Tongue (tissue), 2 donors: Measurements from ENCODE around the gene KRTAP10-7. TPM values are rescaled to one million over a fixed set of nuclear protein-coding genes. Genes with fewer than 3 reads are reported as not detected.
"Not testable (repeated sequence)": the region's sequence is repeated elsewhere in the genome, so short reads cannot be mapped to it uniquely, and the experiment has no call there.

Experiments used
- DNase-seq: peaks from one replicate; pipeline ENCODE4 v3.0.0-alpha.2; 2015
- total RNA-seq: library from RNA; depleted of rRNA; stranded (reverse); fragments of >200 nt; gene quantifications from one replicate; pipeline ENCODE4 v1.2.3, GENCODE V29; 2014

The KRTAP10-7 gene
- total RNA-seq, 1 donor from 2014 or later, result not detected

DNA sequence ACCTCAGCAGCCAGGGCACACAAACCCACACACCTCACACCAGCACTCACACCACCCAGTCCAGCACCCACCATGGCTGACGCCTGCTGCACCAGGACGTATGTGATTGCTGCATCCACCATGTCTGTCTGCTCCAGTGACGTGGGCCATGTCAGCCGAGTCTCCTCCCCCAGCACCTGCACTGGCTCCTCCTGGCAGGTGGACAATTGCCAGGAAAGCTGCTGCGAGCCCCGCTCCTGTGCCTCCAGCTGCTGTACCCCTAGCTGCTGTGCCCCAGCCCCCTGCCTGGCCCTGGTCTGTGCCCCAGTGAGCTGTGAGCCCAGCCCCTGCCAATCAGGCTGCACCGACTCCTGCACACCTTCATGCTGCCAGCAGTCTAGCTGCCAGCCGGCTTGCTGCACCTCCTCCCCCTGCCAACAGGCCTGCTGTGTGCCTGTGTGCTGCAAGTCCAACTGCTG is 11.7 kb downstream of the KRTAP10-7 start, which contains the start of gene KRTAP10-8:
TSS of gene KRTAP10-8 (plus strand) at position 51 of the 458 bp plus-strand sequence. CDS start at position 73, 22 bp downstream.
- no peak for DNase-seq

DNA sequence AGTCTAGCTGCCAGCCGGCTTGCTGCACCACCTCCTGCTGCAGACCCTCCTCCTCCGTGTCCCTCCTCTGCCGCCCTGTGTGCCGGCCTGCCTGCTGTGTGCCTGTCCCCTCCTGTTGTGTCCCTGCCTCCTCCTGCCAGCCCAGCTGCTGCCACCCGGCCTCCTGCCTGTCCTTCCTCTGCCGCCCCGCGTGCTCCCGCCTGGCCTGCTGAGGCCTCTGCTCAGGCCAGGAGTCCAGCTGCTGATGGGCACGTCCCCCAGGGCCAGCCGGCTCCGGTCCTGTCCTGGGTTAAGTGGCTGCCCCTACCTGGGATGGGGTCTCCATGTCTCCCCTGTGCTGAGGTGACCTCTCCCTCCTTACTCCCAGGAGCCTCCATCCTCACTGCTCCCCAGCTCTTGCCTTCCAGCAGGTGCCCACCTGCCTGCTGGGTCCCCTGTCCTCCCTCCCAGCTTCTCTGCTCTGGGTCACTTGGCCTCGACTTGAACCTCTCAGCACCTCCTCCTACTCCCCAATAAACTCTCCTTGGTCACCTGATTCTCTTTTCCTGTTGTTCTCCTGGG is 12.4 kb downstream of the KRTAP10-7 start:
- no peak for DNase-seq

DNA sequence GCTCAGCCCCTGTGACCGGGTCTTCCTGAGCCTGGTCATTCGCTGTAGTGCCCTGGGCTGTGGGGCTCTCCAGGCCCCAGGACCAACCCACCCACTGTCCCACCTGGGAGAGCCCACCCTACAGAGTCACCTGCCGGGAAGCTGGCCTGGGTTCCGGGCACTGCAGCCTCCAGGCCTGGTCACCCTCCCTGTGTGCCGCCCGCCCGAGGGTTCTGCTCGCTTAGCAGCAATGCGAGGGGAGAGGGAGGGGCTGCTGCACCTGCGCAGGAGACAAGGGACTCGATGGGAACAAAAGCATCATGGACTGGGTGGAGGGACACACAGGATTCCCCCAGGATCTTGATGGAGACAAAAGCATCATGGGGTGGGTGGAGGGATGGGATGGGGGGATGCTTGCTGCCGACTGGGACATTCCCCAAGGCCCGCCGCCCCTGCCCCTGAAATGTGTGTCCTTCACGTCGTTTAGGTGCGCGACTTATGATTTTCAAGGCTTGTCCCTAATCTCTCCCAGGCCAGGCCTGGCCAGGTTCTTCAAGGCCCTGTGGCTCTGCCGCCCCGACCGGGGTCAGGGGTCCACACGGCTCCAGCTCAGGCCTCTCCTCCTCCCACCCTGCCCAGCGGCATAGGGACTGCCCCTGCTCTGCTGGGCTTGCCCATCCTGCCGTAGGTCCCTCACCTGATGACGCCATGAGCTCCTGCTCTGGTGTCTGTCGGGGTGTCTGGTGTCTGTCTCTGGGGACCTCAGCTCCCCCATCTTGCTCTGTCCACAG is 13.2 kb downstream of the KRTAP10-7 start:
- DNase-seq, result no peak

DNA sequence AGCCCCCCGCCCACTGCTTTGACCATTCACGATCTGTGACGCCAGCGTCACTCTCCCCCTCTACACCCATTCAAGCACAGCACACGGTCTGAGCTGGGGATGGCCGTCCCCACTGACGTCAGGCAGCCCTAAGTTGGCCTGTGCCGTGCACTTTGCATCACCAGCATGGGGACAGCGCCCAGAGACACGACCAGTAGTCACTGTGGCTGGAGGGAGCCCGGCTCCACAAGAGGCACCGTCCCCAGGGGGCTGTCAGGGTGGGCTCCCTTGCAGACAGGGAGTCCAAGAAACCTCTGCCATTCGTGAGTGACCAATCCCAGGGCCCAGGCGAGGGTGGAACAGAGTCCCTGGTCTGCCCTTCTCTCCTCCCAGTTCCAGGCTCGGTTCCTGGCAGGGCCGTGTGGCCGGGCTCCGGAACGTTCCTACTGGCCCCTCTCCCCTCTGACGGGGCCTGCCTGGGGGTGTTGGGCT is 13.8 kb downstream of the KRTAP10-7 start:
- no peak for DNase-seq

DNA sequence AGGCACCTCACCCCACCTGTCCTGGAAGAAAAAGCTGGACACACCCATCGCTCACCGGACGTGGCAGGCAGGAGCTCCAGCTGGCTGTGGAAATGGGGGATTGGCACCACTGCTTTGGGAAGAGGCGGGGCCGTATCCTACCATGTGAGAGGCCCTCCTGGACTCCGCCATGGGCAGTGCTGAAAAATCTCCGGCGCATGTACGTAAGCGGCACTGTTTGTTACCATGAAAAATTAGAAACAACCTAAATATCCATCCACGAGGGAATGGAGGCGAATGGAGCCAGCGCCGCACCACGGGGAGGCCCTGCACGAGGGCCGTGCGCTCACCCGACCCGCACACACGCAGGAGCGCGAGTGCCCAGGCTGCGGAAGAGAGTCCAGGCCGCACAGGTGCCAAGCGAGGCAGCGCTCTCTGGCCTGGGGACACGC is 14.6 kb downstream of the KRTAP10-7 start:
- no peak for DNase-seq

DNA sequence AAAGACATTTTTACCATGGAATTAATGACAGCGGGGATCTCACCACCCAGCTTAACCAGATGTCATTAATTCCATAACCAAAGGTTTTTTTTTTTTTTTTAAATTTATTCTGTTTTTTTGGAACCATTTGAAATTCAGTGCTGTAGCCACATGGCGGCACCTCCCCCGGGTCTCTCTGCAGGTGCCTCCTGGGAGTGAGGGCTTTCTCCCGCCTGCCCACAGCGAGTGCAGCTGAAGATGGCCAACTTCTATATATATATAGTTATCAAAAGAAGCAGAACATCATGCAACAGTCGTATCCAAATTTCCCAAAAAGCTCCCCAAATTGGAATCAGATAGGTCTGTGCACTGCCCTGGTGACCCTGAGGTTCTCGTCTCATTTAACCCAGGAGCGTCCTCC is 15.1 kb downstream of the KRTAP10-7 start:
- DNase-seq, result no peak

DNA sequence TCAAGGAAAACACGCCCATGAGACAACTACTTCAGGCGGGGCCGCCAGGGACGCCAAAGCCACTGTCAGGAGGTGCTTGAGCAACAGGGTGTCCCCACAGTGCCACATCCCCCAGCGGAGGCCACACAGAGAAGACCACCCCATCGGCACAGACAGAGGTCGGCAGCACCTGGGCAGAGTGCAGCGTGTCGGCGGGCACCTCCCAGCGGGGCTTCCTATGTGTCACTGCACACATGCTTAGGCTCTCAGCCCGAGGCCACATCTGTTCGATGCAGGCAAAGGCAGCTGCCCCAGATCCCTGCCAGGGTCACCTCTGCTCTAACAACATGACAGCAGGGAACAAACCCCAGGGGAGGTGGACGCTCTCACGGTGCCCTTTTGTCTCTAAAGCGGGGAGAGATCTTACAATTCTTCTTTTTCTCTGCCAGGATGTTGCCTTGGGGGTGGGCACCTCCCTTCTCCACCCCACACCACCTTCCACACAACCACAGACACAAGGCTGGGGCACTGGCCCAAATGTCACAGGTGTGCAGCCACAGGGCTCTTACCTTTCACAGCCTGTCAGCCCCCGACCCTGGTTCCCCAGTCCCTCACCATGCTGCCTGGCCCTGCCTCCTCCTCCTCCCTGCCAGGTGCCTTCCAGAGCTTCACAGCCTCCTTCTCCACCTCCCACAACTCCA is 15.7 kb downstream of the KRTAP10-7 start:
- DNase-seq, result no peak

DNA sequence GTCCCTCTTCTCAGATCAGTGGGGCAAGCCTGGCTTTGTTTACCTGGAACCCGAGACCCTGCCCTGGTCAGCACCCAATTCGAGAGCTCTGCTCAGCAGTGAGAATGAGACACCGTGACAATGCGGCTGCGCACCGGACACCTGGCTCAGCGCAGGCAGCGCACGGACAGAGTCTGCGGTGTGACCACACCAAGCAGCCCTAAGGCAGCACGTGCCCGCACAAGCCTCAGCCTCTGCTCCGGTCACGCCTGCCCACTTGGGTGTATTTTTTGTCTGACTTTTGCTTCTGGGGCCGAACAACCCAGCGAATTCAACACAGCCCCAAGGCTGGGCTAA is 16.2 kb downstream of the KRTAP10-7 start:
- DNase-seq, result no peak

DNA sequence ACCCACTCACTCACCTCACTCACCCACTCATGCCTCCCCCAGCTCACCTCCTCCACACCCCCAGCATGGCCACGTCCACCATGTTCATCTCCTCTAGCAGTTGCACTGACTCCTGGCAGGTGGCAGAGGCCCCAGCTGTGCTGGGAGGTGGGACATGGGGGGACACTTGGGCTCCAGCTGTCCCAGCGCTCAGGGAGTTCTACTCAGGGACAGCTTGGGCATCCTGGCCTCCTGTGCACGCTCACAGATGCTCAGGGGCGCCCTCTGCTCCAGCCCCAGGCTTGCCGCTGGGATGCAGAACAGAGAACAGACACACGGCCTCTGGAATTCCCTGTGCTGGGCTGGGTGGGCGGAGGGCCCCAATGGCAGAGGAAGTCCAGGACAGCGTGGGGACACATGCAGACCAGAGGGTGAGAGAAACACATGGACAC is 16.7 kb downstream of the KRTAP10-7 start:
- no peak for DNase-seq

DNA sequence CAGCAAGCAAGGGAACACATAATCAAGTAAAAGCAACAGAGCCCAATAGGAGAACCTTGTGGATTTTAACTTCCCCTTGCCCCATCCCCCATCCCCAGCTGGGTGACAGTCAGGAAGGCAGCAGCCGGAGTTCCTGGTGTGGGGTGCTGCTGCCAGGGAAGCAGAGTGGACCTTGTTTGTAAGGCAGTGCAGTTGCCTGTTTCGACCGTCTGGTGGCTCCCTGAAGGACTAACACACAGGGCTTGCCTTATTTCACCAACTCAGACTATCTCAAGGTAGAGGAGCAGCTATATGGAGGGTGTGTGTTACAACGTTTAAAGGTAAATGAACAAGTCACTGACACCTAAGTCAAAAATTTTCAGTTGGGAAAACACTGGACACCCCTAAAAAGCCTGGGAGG is 18.1 kb downstream of the KRTAP10-7 start:
- no peak for DNase-seq

DNA sequence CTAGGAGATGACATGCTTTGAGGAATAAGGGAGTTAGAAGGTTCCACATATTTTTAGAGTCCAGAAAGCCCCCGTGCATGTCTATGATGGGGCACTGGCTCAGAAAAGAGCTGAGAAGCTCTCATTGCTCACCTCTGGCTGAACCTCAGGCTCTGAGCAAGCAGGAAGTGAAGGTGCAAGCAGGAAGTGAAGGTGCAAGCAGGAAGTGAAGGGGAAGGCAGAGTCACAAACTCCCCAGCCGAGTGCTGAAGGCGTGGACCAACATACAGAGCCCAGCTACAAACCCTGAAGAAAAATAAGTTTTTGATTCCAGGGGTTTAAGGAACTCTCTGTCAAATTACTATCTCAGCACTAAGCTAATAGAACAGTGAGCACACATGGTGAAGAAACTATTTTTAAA is 18.5 kb downstream of the KRTAP10-7 start:
- no peak for DNase-seq

DNA sequence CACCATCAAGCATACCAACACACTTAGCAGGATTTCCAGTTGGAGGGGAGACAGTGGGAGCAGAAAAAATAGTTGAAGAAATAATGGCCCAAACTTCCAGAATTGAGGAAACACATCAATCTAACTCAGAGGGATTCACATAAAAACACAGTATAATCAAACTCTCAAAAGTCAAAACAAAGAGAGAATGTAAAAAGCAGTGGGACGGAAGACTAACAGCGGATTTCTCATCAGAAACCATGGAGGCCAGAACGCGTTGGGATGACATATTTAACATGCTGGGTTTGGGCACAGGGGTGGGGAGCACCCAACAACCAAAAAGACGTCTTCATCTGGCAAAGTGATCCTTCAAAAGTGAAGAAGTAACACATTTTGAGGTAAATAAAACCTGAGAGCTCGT is 19.5 kb downstream of the KRTAP10-7 start:
- no peak for DNase-seq

DNA sequence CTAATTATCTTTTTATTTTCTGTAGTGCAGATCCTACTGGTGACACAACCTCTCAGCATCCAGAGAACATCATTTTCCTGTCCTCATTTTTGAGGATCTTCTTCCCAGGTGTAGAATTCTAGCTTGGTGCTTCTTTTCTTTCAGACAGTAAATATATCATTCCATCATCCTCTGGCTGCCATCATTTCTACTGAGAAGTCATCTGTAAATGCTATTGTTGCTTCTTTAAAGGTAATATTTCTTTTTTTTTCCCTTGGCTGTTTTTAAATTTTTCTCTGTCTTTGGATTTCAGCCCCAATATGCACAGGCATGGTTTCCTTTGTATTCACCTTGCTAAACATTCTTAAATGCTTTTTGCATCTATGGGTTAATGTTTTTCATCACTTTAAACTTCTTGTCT is 23.2 kb downstream of the KRTAP10-7 start:
- DNase-seq, result no peak

DNA sequence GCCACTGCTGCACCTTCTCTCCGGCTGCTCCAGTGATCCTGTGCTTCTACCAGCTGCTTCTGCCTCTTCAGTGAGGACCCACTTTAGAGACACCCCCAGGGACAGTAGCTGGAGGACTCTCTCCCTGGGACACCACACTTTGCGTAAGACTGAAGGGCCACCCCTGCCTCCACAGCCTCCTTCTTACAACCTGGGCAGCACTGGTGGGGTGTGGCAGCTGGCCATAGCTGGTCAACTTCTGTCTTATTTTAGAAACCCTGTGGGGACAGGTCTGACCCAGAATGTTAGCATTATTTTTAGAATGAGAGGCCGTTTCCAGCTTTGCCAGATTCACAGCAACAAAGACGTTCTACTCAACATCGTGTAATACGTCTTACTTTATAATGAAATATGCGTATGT is 25.4 kb downstream of the KRTAP10-7 start:
- no peak for DNase-seq

DNA sequence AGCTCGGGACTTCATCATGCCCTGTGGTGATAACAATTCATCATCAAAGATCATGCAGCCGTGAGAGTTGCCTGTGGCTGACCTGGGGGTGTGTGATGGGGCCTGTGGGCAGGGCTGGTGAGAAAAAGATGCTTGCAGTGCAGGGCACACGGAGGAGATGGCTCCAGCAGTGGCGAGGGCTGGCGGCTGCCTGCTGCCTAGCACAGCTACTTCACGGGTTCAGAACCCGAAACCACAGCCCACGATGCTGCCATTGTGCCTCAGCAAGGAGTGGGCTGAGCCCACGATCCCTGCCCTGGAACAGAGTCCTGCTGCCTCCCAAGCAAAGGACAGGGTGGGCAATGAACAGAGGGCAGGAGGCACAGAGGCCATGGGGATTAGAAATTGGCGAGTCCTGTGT is 25.9 kb downstream of the KRTAP10-7 start:
- DNase-seq, result no peak

DNA sequence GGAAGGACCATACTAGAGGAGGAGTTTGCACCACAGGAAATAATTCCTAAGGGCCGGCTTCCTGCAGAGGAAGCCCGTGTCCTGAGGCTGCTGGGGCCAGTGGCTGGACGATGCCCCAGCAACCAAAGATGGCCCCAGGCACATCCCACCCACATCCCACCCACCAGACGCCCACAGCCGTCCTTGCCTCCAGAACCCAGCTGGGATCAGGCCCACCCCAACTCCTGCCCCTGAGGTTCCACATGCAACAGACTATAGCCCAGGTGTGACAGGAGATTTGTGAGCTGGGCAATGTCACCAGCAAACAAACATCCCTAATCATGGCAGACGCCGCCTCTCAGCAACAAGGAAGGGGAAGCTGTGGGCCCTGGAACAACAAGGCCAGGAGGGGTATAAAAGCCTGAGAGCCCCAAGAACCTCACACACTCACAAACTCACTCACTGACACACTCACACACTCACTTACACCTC is 26.3 kb downstream of the KRTAP10-7 start, which contains the start of gene KRTAP10-9:
TSS of gene KRTAP10-9 (plus strand) at position 421 of the 471 bp plus-strand sequence. CDS start 79 bp downstream, outside the sequence.
- DNase-seq, result no peak

DNA sequence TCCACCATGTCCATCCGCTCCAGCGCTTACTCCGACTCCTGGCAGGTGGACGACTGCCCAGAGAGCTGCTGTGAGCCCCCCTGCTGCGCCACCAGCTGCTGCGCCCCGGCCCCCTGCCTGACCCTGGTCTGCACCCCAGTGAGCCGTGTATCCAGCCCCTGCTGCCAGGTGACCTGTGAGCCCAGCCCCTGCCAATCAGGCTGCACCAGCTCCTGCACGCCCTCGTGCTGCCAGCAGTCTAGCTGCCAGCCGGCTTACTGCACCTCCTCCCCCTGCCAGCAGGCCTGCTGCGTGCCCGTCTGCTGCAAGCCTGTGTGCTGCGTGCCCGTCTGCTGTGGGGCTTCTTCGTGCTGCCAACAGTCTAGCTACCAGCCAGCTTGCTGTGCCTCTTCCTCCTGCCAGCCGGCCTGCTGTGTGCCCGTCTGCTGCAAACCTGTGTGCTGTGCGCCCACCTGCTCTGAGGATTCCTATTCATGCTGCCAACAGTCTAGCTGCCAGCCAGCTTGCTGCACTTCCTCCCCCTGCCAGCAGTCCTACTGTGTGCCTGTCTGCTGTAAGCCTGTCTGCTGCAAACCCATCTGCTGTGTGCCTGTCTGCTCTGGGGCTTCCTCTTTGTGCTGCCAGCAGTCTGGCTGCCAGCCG is 26.9 kb downstream of the KRTAP10-7 start:
- DNase-seq, result not testable (repeated sequence)

DNA sequence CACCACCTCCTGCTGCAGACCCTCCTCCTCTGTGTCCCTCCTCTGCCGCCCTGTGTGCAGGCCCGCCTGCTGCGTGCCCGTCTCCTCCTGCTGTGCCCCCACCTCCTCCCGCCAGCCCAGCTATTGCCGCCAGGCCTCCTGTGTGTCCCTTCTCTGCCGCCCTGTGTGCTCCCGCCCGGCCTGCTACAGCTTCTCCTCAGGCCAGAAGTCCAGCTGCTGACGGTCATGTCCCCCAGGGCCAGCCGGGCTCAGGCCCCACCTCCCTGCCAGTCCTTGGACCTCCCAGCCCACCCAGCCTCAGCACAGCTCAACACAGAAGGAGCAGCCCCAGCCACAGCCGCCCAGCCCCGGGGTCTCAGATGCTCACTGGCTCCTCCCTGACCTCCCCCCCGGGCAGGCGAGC is 27.4 kb downstream of the KRTAP10-7 start:
- DNase-seq, result not testable (repeated sequence)

DNA sequence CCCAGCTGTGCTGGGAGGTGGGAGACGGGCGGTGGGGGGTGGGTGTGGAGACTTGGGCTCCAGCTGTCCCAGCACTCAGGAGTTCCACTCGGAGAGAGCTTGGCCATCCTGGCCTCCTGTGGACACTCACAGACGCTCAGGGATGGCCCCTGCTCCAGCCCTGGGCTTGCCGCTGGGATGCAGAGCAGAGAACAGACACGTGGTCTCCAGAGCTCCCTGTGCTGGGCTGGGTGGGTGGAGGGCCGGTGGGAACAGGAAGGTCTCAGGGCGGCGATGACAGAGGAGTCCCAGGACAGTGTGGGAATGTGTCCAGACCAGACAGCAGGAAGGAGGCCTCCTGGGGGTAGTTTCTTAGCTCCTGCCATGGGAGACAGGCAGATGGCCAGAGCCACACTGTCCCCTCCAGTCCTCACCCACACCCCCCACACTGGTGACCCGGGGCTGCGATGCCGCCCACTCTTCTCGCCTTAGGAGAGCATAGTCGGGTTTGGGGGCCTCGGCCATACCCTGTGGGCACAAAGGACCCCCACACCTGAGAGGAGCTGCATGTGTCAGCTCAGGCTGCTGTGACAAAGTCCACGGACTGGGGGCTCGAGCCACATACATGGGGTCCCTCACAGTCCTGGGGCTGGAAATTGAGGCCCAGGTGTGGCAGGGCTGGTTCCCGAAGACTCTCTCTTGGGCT is 28.5 kb downstream of the KRTAP10-7 start:
- DNase-seq, result no peak

DNA sequence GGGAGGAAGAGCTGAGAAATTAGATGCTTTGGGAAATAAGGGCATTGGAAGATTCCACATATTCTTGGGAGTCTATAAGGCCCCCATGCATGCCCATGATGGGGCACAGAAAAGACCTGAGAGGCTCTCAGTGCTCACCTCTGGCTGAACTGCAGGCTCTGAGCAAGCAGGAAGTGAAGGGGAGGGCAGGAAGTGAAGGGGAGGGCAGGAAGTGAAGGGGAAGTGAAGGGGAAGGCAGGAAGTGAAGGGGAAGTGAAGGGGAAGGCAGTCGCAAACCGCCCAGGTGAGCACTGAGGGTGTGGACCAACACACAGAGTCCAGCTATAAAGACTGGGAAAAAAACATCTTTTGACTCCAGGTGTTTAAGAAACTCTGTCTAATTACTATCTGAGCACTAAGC is 30.0 kb downstream of the KRTAP10-7 start:
- DNase-seq, result no peak

DNA sequence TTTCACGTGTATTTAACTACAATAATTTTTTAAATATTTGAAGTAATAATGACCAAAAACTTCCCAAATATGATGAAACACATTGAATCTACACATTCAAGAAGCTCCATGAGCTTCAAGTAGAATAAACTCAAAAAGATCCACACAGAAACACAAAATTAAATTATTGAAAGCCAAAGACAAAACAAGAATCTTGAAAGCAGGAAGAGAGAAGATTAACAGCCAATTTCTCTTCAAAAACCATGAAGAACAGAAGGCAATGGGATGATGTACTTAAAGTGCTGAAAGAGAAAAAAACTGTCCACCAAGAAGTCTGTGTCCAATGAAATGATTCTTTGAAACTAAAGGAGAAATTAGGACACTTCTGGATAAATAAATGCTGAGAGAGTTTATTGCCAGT is 31.7 kb downstream of the KRTAP10-7 start:
- no peak for DNase-seq
